OCI-LY3 (cell line): Measurements from ENCODE around the gene LYPD6.

Experiments used
- H2AFZ ChIP-seq: fragments of 200-600, 300-600 bp; shearing (Covaris generic); 2 replicates; pipeline ENCODE4 v1.6.0; 2014; ENCODE audit warnings: antibody characterized with exemption, low read depth, low read length
- H3K27ac ChIP-seq: fragments of 200-600, 300-600 bp; sonication (generic); 2 replicates; pipeline ENCODE4 v1.5.1; 2014; ENCODE audit warnings: mild to moderate bottlenecking, low read length, moderate library complexity, mixed read lengths
- H3K27me3 ChIP-seq: fragments of 200-600, 300-600 bp; sonication (generic); 2 replicates; pipeline ENCODE4 v1.6.1; 2014; ENCODE audit warnings: low read depth, low read length, mixed read lengths
- H3K36me3 ChIP-seq: fragments of 200-600, 300-600 bp; sonication (generic); replicated peaks from 2 replicates; pipeline ENCODE3; 2014; ENCODE audit warnings: low read depth, low read length, mixed read lengths
- H3K4me1 ChIP-seq: fragments of 300-600, 200-600 bp; sonication (generic); 2 replicates; pipeline ENCODE4 v1.6.1; 2014; ENCODE audit warnings: low read length, mixed read lengths
- H3K4me2 ChIP-seq: fragments of 200-600, 300-600 bp; sonication (generic); 2 replicates; pipeline ENCODE4 v1.6.1; 2014; ENCODE audit warnings: low read length, mixed read lengths
- H3K4me3 ChIP-seq: fragments of 300-600, 200-600 bp; sonication (generic); 2 replicates; pipeline ENCODE4 v1.5.1; 2014; ENCODE audit warnings: antibody characterized with exemption, mild to moderate bottlenecking, low read length, moderate library complexity
- H3K79me2 ChIP-seq: fragments of 300-600, 200-600 bp; shearing (Covaris generic); 2 replicates; pipeline ENCODE4 v1.6.1; 2014; ENCODE audit warnings: mild to moderate bottlenecking, low read length, mixed read lengths
- H3K9ac ChIP-seq: fragments of 300-600, 200-600 bp; shearing (Covaris generic); 2 replicates; pipeline ENCODE4 v1.6.0; 2014; ENCODE audit warnings: mild to moderate bottlenecking, low read length, moderate library complexity
- H3K9me3 ChIP-seq: fragments of 200-600, 300-600 bp; shearing (Covaris generic); 2 replicates; pipeline ENCODE4 v1.6.1; 2014; ENCODE audit warnings: low read length, mixed read lengths; ENCODE audit not compliant: insufficient read depth
- H4K20me1 ChIP-seq: fragments of 200-600, 300-600 bp; sonication (generic); 2 replicates; pipeline ENCODE4 v1.6.1; 2016; ENCODE audit warnings: low read length, mixed read lengths; ENCODE audit not compliant: insufficient read depth
- CTCF ChIP-seq: fragments of 200-600, 300-600 bp; sonication (generic); IDR thresholded peaks from 2 replicates; pipeline ENCODE4 v1.5.1; 2014; ENCODE audit warnings: antibody characterized with exemption, low read length, low read depth
- EZH2phosphoT487 ChIP-seq: fragments of 200-600 bp; shearing (Covaris generic); IDR thresholded peaks from 2 replicates; pipeline ENCODE4 v1.6.1; 2018; ENCODE audit warnings: antibody characterized with exemption, mixed run types, low read depth

The LYPD6 gene

GRCh38 chr2:149363958-149364357, 33.6 kb downstream of the LYPD6 start:
- H3K79me2 ChIP-seq, result no peaks in the 10 kb centered on the region
- H3K27ac ChIP-seq, result no peak overlapping the region
- no peaks in the 10 kb centered on the region for H4K20me1 ChIP-seq
- no peak overlapping the region for H3K4me3 ChIP-seq
- TF ChIP-seq CTCF (no peak), EZH2phosphoT487 (no peak)
- H3K4me2 ChIP-seq, result no peak overlapping the region
- no peaks in the 10 kb centered on the region for H3K36me3 ChIP-seq
- no peaks in the 10 kb centered on the region for H3K4me1 ChIP-seq
- H2AFZ ChIP-seq, result no peak overlapping the region
- H3K27me3 ChIP-seq, result no peaks in the 10 kb centered on the region
- no peak overlapping the region for H3K9ac ChIP-seq
- no peaks in the 10 kb centered on the region for H3K9me3 ChIP-seq

DNA sequence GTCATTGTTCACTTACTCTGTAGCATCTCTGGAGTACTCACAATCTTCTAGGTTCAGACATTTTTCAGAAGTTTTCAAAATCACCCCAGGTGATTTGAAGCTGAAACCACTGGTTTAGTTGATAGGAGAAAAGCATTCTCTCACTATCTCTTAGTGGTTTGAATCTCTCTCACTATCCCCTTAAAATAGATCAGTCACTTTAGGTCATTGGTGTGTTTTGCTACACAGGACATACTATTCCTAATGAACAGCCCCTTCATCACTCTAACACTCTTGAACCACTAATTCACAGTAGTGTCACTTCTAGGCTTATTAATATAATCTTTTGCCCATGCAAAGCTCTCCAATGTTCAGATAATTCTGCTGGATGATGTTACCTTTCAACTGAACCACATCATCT, 34.5 kb downstream of the LYPD6 start:
- Histone ChIP-seq H3K9ac (no peak overlapping the region), H3K4me3 (no peak overlapping the region), H3K9me3 (no peaks in the 10 kb centered on the region), H3K4me1 (no peaks in the 10 kb centered on the region), H3K27me3 (no peaks in the 10 kb centered on the region), H4K20me1 (no peaks in the 10 kb centered on the region), H3K27ac (no peak overlapping the region), H3K36me3 (no peaks in the 10 kb centered on the region), H3K79me2 (no peaks in the 10 kb centered on the region), H2AFZ (no peak overlapping the region), H3K4me2 (no peak overlapping the region)
- no peak for TF ChIP-seq CTCF

GRCh38 chr2:149365931-149366583, 35.7 kb downstream of the LYPD6 start:
- H3K79me2 ChIP-seq, result no peaks in the 10 kb centered on the region
- H3K27ac ChIP-seq, result no peak overlapping the region
- H3K9ac ChIP-seq, result no peak overlapping the region
- H2AFZ ChIP-seq, result no peak overlapping the region
- H3K4me3 ChIP-seq, result no peak overlapping the region
- H3K27me3 ChIP-seq, result no peaks in the 10 kb centered on the region; the same call in 1 of the 2 replicates
- H3K4me1 ChIP-seq, result no peaks in the 10 kb centered on the region
- no peaks in the 10 kb centered on the region for H4K20me1 ChIP-seq
- no peaks in the 10 kb centered on the region for H3K36me3 ChIP-seq
- no peaks in the 10 kb centered on the region for H3K9me3 ChIP-seq
- H3K4me2 ChIP-seq, result no peak overlapping the region
- TF ChIP-seq CTCF, result no peak
- TF ChIP-seq EZH2phosphoT487, result no peak

- Histone ChIP-seq H4K20me1 (no peaks in the 10 kb centered on the region), H3K27ac (no peak overlapping the region)
Measured at GRCh38 chr2:149370061-149370775, 39.8 kb downstream of the LYPD6 start.

More at GRCh38 chr2:149370061-149370775, 39.8 kb downstream of the LYPD6 start:
- H3K9me3 ChIP-seq, result no peaks in the 10 kb centered on the region
- no peak overlapping the region for H3K9ac ChIP-seq
- H3K79me2 ChIP-seq, result no peaks in the 10 kb centered on the region
- H3K36me3 ChIP-seq, result no peaks in the 10 kb centered on the region
- TF ChIP-seq EZH2phosphoT487, result no peak
- H3K27me3 ChIP-seq, result no peaks in the 10 kb centered on the region; the same call in 1 of the 2 replicates
- H3K4me1 ChIP-seq, result no peaks in the 10 kb centered on the region
- no peak overlapping the region for H3K4me2 ChIP-seq
- H2AFZ ChIP-seq, result no peak overlapping the region
- H3K4me3 ChIP-seq, result no peak overlapping the region
